Measurements from ENCODE around the gene RNF175.

The RNF175 gene

DNA sequence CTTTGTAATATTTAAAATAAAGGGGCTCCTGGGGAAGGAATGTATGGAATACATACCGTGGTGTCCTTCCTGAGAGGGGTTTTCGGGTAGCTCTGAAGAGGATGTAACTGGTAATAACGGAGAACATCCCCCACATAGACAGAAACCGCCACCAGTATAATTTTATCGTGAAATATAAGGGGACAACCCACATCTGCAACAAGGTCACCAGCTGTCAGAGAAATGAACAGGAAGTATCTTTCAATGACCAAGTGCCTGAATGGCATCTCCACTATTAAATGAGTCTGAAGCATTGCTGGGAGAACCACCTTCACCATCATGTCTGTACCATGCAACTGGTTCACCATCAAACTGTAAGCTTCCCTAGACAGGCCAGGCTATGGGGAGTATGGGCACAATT lies 31.7 kb downstream of the RNF175 start:
- H3K27me3 ChIP-seq (ENCODE audit: control insufficient read depth in 2 of 2, insufficient read depth in 2 of 2, low read length in 2 of 2) = no peaks in the 10 kb centered on the region
- H3K27ac ChIP-seq (ENCODE audit: low read depth in 2 of 2, low read length in 2 of 2) = no peak overlapping the region
- H3K9ac ChIP-seq (ENCODE audit: low read depth in 1 of 2, low read length in 2 of 2) = no peak overlapping the region
- H3K4me1 ChIP-seq (ENCODE audit: control insufficient read depth in 2 of 2, insufficient read depth in 2 of 2, low read length in 2 of 2) = no peaks in the 10 kb centered on the region
- no peaks in the 10 kb centered on the region for H3K36me3 ChIP-seq (ENCODE audit: control insufficient read depth in 2 of 2, insufficient read depth in 2 of 2, low read length in 2 of 2)
- H3K9me3 ChIP-seq (ENCODE audit: control insufficient read depth in 2 of 2, low read length in 2 of 2) = no peaks in the 10 kb centered on the region
- no peak overlapping the region for H3K4me3 ChIP-seq (ENCODE audit: low read length in 2 of 2)

DNA sequence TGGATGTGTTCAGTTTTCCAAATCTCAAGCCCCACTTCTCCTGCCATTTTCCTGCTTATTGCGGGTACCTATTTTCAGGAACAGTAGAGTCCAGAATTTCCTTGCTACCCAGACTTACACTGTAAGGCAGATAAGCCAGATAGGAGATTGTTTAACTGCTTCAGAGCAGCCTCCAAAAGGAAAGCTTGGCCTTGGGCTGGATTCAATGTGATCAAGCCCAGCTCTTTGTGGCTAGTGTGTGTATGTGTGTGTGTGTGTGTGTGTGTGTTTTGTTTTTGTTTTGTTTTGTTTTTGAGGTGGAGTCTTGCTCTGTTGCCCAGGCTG lies 34.0 kb downstream of the RNF175 start:
- Histone ChIP-seq H3K9me3 (ENCODE audit: control insufficient read depth in 2 of 2, low read length in 2 of 2) (no peaks in the 10 kb centered on the region), H3K4me1 (ENCODE audit: control insufficient read depth in 2 of 2, insufficient read depth in 2 of 2, low read length in 2 of 2) (no peaks in the 10 kb centered on the region), H3K27me3 (ENCODE audit: control insufficient read depth in 2 of 2, insufficient read depth in 2 of 2, low read length in 2 of 2) (no peaks in the 10 kb centered on the region), H3K9ac (ENCODE audit: low read depth in 1 of 2, low read length in 2 of 2) (no peak overlapping the region), H3K36me3 (ENCODE audit: control insufficient read depth in 2 of 2, insufficient read depth in 2 of 2, low read length in 2 of 2) (no peaks in the 10 kb centered on the region), H3K4me3 (ENCODE audit: low read length in 2 of 2) (no peak overlapping the region), H3K27ac (ENCODE audit: low read depth in 2 of 2, low read length in 2 of 2) (no peak overlapping the region)

DNA sequence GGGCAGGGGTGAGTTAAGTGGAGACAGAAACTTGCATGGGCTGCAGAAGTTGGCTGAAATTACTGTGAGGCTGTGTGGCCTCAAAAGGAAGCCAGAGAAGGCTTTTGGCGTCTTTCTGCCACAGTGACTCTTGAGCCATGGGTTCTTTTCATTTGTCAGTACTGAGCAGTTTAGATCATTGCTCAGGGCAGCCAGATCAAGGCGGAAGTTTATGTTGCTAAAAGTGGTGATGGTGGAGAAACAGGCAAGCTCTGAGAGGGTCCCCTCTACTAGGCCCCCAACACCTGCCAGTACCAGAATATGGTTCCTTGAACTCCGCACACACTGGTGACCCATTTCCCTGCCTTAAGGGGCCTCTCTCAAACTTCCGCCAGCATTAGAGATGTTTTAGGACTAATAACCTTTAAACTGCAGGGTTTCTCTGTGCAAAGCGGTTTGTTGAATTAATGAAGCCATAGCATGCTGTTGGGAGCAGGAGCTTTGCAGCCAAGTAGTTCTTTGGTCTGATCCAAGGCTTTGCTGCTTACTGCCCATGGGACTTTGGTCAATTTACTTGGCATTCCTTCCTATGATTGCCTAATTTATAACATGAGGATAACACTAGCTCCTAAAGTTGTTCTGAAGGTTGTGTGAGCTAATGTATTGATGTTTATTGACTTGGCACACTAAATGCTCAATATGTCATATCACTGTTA lies 34.5 kb downstream of the RNF175 start:
- H3K27me3 ChIP-seq (ENCODE audit: control insufficient read depth in 2 of 2, insufficient read depth in 2 of 2, low read length in 2 of 2) = no peaks in the 10 kb centered on the region
- no peak overlapping the region for H3K9ac ChIP-seq (ENCODE audit: low read depth in 1 of 2, low read length in 2 of 2)

DNA sequence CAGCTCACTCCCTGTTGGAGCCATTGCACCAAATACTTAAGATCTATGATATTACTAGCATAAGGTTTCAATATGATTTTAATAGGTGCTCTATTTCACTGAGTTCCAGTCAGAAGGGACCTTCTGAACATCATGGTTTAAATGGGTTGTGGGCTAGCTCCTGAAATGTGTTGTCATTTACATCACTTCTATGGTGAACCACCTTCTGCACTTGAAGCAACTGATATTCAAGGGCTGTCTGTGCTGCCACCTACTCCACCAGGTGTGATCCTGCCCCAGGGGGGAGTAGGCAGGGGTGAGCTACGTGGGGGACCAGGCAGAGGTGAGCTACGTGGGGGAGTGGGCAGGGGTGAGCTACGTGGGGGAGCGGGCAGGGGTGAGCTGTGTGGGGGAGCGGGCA lies 35.2 kb downstream of the RNF175 start:
- Histone ChIP-seq H3K9ac (ENCODE audit: low read depth in 1 of 2, low read length in 2 of 2) (no peak overlapping the region), H3K36me3 (ENCODE audit: control insufficient read depth in 2 of 2, insufficient read depth in 2 of 2, low read length in 2 of 2) (no peaks in the 10 kb centered on the region), H3K4me3 (ENCODE audit: low read length in 2 of 2) (no peak overlapping the region)

More for the DNA sequence above, 34.5 kb downstream of the RNF175 start:
- H3K27ac ChIP-seq (ENCODE audit: low read depth in 2 of 2, low read length in 2 of 2) = no peak overlapping the region
- no peaks in the 10 kb centered on the region for H3K4me1 ChIP-seq (ENCODE audit: control insufficient read depth in 2 of 2, insufficient read depth in 2 of 2, low read length in 2 of 2)
- no peaks in the 10 kb centered on the region for H3K36me3 ChIP-seq (ENCODE audit: control insufficient read depth in 2 of 2, insufficient read depth in 2 of 2, low read length in 2 of 2)
- no peak overlapping the region for H3K4me3 ChIP-seq (ENCODE audit: low read length in 2 of 2)
- H3K9me3 ChIP-seq (ENCODE audit: control insufficient read depth in 2 of 2, low read length in 2 of 2) = no peaks in the 10 kb centered on the region

DNA sequence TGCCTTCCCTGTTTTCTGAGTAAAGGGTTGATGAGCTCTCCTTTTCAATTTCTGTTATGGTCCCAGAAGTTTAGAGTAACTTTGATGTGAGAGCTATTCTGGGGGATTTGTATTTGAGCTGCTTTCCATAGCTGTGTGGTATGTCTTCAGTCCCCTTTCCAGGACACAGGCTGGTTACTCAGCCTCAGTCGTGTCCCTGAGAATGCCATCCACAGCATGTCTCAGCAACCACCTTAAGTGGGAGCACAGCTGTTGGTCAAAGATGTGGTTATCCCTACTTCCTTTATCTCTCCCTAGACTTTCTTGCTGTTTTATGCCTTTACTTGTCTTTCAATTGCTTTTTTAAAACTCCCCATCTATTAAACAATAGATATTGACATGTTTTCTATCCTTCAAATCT lies 37.8 kb downstream of the RNF175 start:
- no peaks in the 10 kb centered on the region for H3K4me1 ChIP-seq (ENCODE audit: control insufficient read depth in 2 of 2, insufficient read depth in 2 of 2, low read length in 2 of 2)
- no peaks in the 10 kb centered on the region for H3K27me3 ChIP-seq (ENCODE audit: control insufficient read depth in 2 of 2, insufficient read depth in 2 of 2, low read length in 2 of 2)
- H3K9me3 ChIP-seq (ENCODE audit: control insufficient read depth in 2 of 2, low read length in 2 of 2) = no peaks in the 10 kb centered on the region
- H3K9ac ChIP-seq (ENCODE audit: low read depth in 1 of 2, low read length in 2 of 2) = no peak overlapping the region
- no peak overlapping the region for H3K4me3 ChIP-seq (ENCODE audit: low read length in 2 of 2)
- H3K27ac ChIP-seq (ENCODE audit: low read depth in 2 of 2, low read length in 2 of 2) = no peak overlapping the region
- H3K36me3 ChIP-seq (ENCODE audit: control insufficient read depth in 2 of 2, insufficient read depth in 2 of 2, low read length in 2 of 2) = no peaks in the 10 kb centered on the region

More for the DNA sequence above, 35.2 kb downstream of the RNF175 start:
- H3K27me3 ChIP-seq (ENCODE audit: control insufficient read depth in 2 of 2, insufficient read depth in 2 of 2, low read length in 2 of 2) = no peaks in the 10 kb centered on the region
- H3K4me1 ChIP-seq (ENCODE audit: control insufficient read depth in 2 of 2, insufficient read depth in 2 of 2, low read length in 2 of 2) = no peaks in the 10 kb centered on the region
- no peaks in the 10 kb centered on the region for H3K9me3 ChIP-seq (ENCODE audit: control insufficient read depth in 2 of 2, low read length in 2 of 2)
- no peak overlapping the region for H3K27ac ChIP-seq (ENCODE audit: low read depth in 2 of 2, low read length in 2 of 2)

DNA sequence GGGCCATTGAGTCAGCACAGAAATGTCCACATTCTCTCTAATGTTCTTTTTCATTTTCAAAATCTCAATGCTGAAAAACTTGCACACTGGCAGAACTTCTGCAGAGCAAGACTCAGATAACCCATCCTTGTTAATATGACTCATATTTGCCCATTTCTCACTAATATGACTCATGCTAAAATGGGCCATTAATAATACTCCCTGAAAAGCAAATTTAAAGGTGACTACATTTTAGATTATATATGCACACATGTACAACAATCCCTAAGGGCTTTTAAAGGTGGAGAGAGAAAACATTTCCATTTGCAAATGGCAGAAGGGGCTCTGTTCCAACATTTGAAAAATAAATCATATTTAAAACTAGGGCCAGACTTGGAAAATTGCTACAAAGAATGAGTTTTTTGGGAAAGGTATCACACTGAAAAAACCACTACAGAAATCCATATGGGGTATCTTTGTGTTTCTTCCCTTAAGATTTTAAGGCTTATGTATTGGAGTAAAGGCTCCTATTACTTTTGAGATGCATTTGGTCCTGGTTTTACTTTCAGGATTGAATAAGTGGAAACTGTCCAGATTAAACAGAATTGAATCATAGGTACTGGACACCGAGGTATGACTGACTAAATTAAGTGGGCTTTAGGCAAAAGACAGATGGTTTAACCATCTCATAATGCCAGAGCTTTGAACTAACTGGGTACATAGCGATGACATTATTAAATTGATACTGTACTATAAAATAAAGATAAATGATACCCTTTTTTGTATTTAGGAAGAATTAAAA lies 45.8 kb downstream of the RNF175 start:
- Histone ChIP-seq H3K36me3 (ENCODE audit: control insufficient read depth in 2 of 2, insufficient read depth in 2 of 2, low read length in 2 of 2) (no peaks in the 10 kb centered on the region), H3K27me3 (ENCODE audit: control insufficient read depth in 2 of 2, insufficient read depth in 2 of 2, low read length in 2 of 2) (no peaks in the 10 kb centered on the region), H3K9me3 (ENCODE audit: control insufficient read depth in 2 of 2, low read length in 2 of 2) (no peaks in the 10 kb centered on the region), H3K27ac (ENCODE audit: low read depth in 2 of 2, low read length in 2 of 2) (no peak overlapping the region), H3K4me1 (ENCODE audit: control insufficient read depth in 2 of 2, insufficient read depth in 2 of 2, low read length in 2 of 2) (no peaks in the 10 kb centered on the region), H3K9ac (ENCODE audit: low read depth in 1 of 2, low read length in 2 of 2) (no peak overlapping the region), H3K4me3 (ENCODE audit: low read length in 2 of 2) (no peak overlapping the region)

DNA sequence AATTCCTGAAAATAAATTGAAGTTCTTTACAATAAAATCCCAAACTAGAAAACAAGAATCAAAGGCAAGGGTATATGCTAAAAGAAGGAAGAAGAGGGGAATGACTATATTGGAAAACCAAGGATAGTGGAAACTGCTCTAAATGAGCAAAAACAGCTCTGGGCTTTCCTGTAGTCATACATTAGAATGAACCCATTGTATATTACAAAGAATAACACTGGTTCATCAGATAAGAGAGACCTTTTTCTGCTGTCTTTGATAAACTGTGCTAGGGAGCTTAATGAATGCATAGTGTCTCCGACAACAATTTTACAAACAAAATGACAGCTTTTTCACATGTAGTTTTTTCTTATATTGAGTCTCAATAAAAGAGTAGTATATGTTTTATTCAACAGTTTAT lies 49.1 kb downstream of the RNF175 start:
- Histone ChIP-seq H3K4me3 (ENCODE audit: low read length in 2 of 2) (no peak overlapping the region), H3K36me3 (ENCODE audit: control insufficient read depth in 2 of 2, insufficient read depth in 2 of 2, low read length in 2 of 2) (no peaks in the 10 kb centered on the region), H3K9ac (ENCODE audit: low read depth in 1 of 2, low read length in 2 of 2) (no peak overlapping the region), H3K4me1 (ENCODE audit: control insufficient read depth in 2 of 2, insufficient read depth in 2 of 2, low read length in 2 of 2) (peaks cover 0 to 3% of the 10 kb centered on the region in 2 donors), H3K27me3 (ENCODE audit: control insufficient read depth in 2 of 2, insufficient read depth in 2 of 2, low read length in 2 of 2) (no peaks in the 10 kb centered on the region), H3K27ac (ENCODE audit: low read depth in 2 of 2, low read length in 2 of 2) (no peak overlapping the region), H3K9me3 (ENCODE audit: control insufficient read depth in 2 of 2, low read length in 2 of 2) (no peaks in the 10 kb centered on the region)

DNA sequence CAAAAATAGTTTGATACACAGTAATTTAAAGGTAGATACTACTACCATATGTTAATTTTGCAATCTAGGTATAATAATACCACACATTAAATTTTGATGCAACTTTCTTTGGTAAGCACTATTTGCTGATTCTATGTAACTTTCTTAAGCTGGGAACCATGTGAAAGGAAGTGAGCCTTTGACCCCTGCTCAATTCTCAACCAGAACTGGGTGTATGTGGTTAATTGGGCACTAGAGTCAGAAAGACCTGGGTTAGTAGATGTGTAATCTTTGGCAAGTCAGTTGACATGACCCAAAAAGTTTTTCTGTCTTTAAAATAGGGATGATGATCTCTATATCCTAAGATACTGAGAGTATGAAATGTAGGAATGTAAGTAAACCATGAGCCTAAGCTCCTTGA lies 53.3 kb downstream of the RNF175 start:
- Histone ChIP-seq H3K9me3 (ENCODE audit: control insufficient read depth in 2 of 2, low read length in 2 of 2) (no peaks in the 10 kb centered on the region), H3K27me3 (ENCODE audit: control insufficient read depth in 2 of 2, insufficient read depth in 2 of 2, low read length in 2 of 2) (peaks cover 0 to 2% of the 10 kb centered on the region in 2 donors), H3K4me3 (ENCODE audit: low read length in 2 of 2) (no peak overlapping the region), H3K27ac (ENCODE audit: low read depth in 2 of 2, low read length in 2 of 2) (no peak overlapping the region), H3K4me1 (ENCODE audit: control insufficient read depth in 2 of 2, insufficient read depth in 2 of 2, low read length in 2 of 2) (peaks cover 0 to 3% of the 10 kb centered on the region in 2 donors), H3K36me3 (ENCODE audit: control insufficient read depth in 2 of 2, insufficient read depth in 2 of 2, low read length in 2 of 2) (no peaks in the 10 kb centered on the region), H3K9ac (ENCODE audit: low read depth in 1 of 2, low read length in 2 of 2) (no peak overlapping the region)

DNA sequence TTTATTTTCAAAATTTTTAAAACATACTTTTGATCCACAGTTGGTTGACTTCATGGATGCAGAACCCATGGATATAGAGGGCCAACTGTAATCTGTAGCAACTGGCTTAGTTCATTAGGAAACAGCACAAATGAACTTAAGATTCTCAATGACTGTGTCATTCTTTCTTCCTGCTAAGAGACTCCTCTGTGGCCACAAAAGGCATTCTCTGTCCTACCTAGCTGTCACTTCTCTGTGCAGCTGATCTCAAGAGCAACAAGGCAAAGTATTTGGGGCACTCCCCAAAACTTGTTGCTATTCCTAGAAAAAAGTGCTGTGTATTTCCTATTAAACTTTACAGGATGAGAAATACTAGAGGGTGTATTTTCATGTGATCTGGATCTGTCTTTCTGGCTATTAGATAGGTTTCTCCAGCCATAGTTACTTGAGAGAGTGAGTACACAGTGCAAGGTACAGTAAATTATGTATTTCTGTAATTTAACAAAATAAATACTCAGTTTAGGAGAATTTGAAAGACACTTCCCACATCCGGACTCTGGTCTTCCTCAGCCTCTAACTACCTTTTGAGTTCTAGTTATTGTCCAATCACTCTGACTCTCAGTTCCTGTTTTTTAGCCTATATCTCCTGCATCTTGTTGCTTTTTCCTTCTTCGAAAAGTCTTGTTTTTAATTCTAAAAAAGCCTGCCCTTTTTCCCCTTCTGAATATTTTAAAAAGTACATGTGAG lies 53.9 kb downstream of the RNF175 start:
- H3K4me1 ChIP-seq (ENCODE audit: control insufficient read depth in 2 of 2, insufficient read depth in 2 of 2, low read length in 2 of 2) = peaks cover 0 to 3% of the 10 kb centered on the region in 2 donors
- H3K36me3 ChIP-seq (ENCODE audit: control insufficient read depth in 2 of 2, insufficient read depth in 2 of 2, low read length in 2 of 2) = no peaks in the 10 kb centered on the region
- no peak overlapping the region for H3K9ac ChIP-seq (ENCODE audit: low read depth in 1 of 2, low read length in 2 of 2)
- H3K4me3 ChIP-seq (ENCODE audit: low read length in 2 of 2) = no peak overlapping the region
- H3K9me3 ChIP-seq (ENCODE audit: control insufficient read depth in 2 of 2, low read length in 2 of 2) = no peaks in the 10 kb centered on the region
- H3K27me3 ChIP-seq (ENCODE audit: control insufficient read depth in 2 of 2, insufficient read depth in 2 of 2, low read length in 2 of 2) = peaks cover 0 to 2% of the 10 kb centered on the region in 2 donors
- no peak overlapping the region for H3K27ac ChIP-seq (ENCODE audit: low read depth in 2 of 2, low read length in 2 of 2)

DNA sequence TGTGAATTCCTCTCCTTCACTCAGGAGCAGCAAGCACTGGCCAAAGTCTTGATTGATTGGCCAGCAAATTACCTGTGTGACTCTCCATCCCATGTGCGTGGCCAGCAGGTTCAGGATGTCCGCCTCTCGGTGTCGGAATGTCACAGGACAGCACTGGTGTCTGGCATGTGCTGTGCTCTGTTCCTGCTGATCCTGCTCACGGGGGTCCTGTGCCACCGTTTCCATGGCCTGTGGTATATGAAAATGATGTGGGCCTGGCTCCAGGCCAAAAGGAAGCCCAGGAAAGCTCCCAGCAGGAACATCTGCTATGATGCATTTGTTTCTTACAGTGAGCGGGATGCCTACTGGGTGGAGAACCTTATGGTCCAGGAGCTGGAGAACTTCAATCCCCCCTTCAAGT lies 55.3 kb downstream of the RNF175 start:
- Histone ChIP-seq H3K36me3 (ENCODE audit: control insufficient read depth in 2 of 2, insufficient read depth in 2 of 2, low read length in 2 of 2) (no peaks in the 10 kb centered on the region), H3K9ac (ENCODE audit: low read depth in 1 of 2, low read length in 2 of 2) (no peak overlapping the region), H3K4me3 (ENCODE audit: low read length in 2 of 2) (no peak overlapping the region), H3K9me3 (ENCODE audit: control insufficient read depth in 2 of 2, low read length in 2 of 2) (no peaks in the 10 kb centered on the region), H3K27ac (ENCODE audit: low read depth in 2 of 2, low read length in 2 of 2) (no peak overlapping the region), H3K27me3 (ENCODE audit: control insufficient read depth in 2 of 2, insufficient read depth in 2 of 2, low read length in 2 of 2) (peaks cover 0 to 2% of the 10 kb centered on the region in 2 donors), H3K4me1 (ENCODE audit: control insufficient read depth in 2 of 2, insufficient read depth in 2 of 2, low read length in 2 of 2) (peaks cover 0 to 3% of the 10 kb centered on the region in 2 donors)

Data from mucosa of rectum (tissue), 2 donors.